Measurements from ENCODE around the gene RTF2. TPM values are rescaled to one million over a fixed set of nuclear protein-coding genes. Genes with fewer than 3 reads are reported as not detected.

RTF2 gene
- total and polyA plus RNA-seq, 2 of the 13 experiments (the other 11 are each of a cell fraction or from before 2014, with no cell fraction given), result 81.8 to 142 TPM

GRCh38 chr20:56468316-56469076 is at the start of gene RTF2 (continued):
- TF ChIP-seq YEATS2 (CRISPR knock-in tag; IDR thresholded peaks at IDR 0.05; ENCODE audit: borderline replicate concordance) (peak; percentile 100), ZNF615 (CRISPR knock-in tag; IDR thresholded peaks at IDR 0.05; ENCODE audit: borderline replicate concordance) (no peak), BHLHE40 (IDR thresholded peaks at IDR 0.05; ENCODE audit: low read length) (peak; percentile 76), TBX2 (CRISPR knock-in tag; IDR thresholded peaks at IDR 0.05; ENCODE audit: borderline replicate concordance) (peak; percentile 94), ZNF44 (CRISPR knock-in tag; IDR thresholded peaks at IDR 0.05) (no peak; the same call in none of the 2 replicates), TBL1XR1 (IDR thresholded peaks at IDR 0.05; ENCODE audit: borderline replicate concordance, low read length, partially characterized antibody) (no peak), ZMYM2 (CRISPR knock-in tag; IDR thresholded peaks at IDR 0.05) (0 out of 2 replicates have a peak, but pooled peaks have one; percentile 23), DNMT1 (CRISPR knock-in tag; IDR thresholded peaks at IDR 0.05) (peak; percentile 100), ZNF878 (CRISPR knock-in tag; IDR thresholded peaks at IDR 0.05) (no peak), ZBTB34 (CRISPR knock-in tag; IDR thresholded peaks at IDR 0.05) (no peak), EED (CRISPR knock-in tag; IDR thresholded peaks at IDR 0.05) (peak; percentile 97; the same call in 1 of the 2 replicates), MZF1 (CRISPR knock-in tag; IDR thresholded peaks at IDR 0.05; ENCODE audit: borderline replicate concordance) (no peak), EEA1 (CRISPR knock-in tag; IDR thresholded peaks at IDR 0.05; ENCODE audit: borderline replicate concordance) (peak; percentile 86; the same call in 1 of the 2 replicates), ZNF549 (CRISPR knock-in tag; IDR thresholded peaks at IDR 0.05) (0 out of 2 replicates have a peak, but pooled peaks have one; percentile 71), HNRNPUL1 (IDR thresholded peaks at IDR 0.05; ENCODE audit: low read depth, low read length) (0 out of 2 replicates have a peak, but pooled peaks have one; percentile 61), ZNF17 (CRISPR knock-in tag; IDR thresholded peaks at IDR 0.05) (no peak), MTA3 (CRISPR knock-in tag; IDR thresholded peaks at IDR 0.05) (no peak), ZFAT (CRISPR knock-in tag; conservative IDR thresholded peaks at IDR 0.05) (no peak)
- TF ChIP-seq, protein P1, sequence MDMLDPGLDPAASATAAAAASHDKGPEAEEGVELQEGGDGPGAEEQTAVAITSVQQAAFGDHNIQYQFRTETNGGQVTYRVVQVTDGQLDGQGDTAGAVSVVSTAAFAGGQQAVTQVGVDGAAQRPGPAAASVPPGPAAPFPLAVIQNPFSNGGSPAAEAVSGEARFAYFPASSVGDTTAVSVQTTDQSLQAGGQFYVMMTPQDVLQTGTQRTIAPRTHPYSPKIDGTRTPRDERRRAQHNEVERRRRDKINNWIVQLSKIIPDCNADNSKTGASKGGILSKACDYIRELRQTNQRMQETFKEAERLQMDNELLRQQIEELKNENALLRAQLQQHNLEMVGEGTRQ (IDR thresholded peaks at IDR 0.05; ENCODE audit: low read depth, low read length), result no peak
- TF ChIP-seq, protein P1 (CRISPR knock-in tag; IDR thresholded peaks at IDR 0.05; ENCODE audit: borderline replicate concordance), result no peak
- TF ChIP-seq, protein P2, sequence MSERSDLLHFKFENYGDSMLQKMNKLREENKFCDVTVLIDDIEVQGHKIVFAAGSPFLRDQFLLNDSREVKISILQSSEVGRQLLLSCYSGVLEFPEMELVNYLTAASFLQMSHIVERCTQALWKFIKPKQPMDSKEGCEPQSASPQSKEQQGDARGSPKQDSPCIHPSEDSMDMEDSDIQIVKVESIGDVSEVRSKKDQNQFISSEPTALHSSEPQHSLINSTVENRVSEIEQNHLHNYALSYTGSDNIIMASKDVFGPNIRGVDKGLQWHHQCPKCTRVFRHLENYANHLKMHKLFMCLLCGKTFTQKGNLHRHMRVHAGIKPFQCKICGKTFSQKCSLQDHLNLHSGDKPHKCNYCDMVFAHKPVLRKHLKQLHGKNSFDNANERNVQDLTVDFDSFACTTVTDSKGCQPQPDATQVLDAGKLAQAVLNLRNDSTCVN (CRISPR knock-in tag; IDR thresholded peaks at IDR 0.05; ENCODE audit: borderline replicate concordance), result peak; percentile 89; the same call in 1 of the 2 replicates
- TF ChIP-seq, protein P3, sequence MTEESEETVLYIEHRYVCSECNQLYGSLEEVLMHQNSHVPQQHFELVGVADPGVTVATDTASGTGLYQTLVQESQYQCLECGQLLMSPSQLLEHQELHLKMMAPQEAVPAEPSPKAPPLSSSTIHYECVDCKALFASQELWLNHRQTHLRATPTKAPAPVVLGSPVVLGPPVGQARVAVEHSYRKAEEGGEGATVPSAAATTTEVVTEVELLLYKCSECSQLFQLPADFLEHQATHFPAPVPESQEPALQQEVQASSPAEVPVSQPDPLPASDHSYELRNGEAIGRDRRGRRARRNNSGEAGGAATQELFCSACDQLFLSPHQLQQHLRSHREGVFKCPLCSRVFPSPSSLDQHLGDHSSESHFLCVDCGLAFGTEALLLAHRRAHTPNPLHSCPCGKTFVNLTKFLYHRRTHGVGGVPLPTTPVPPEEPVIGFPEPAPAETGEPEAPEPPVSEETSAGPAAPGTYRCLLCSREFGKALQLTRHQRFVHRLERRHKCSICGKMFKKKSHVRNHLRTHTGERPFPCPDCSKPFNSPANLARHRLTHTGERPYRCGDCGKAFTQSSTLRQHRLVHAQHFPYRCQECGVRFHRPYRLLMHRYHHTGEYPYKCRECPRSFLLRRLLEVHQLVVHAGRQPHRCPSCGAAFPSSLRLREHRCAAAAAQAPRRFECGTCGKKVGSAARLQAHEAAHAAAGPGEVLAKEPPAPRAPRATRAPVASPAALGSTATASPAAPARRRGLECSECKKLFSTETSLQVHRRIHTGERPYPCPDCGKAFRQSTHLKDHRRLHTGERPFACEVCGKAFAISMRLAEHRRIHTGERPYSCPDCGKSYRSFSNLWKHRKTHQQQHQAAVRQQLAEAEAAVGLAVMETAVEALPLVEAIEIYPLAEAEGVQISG (CRISPR knock-in tag; IDR thresholded peaks at IDR 0.05), result peak; percentile 97
